Hepatocyte (in vitro differentiated cells): Measurements from ENCODE around the gene UHRF1.

Experiments used
- EZH2 ChIP-seq: fragments of 200-600 bp; sonication (generic); IDR thresholded peaks from 2 replicates; pipeline ENCODE4 v1.6.1; 2016; ENCODE audit warnings: antibody characterized with exemption, mild to moderate bottlenecking, borderline replicate concordance
- EZH2phosphoT487 ChIP-seq: fragments of 200-600 bp; sonication (generic); IDR thresholded peaks from one replicate; pipeline ENCODE4 v1.6.1; 2018; ENCODE audit warnings: antibody characterized with exemption, mild to moderate bottlenecking, low read depth, moderate library complexity; ENCODE audit not compliant: unreplicated experiment, severe bottlenecking
- TF ChIP-seq, protein P1 (sequence below): fragments of 200-600 bp; sonication (generic); IDR thresholded peaks from 2 replicates; pipeline ENCODE4 v1.5.1; 2016; ENCODE audit warnings: antibody characterized with exemption, mild to moderate bottlenecking; ENCODE audit not compliant: poor library complexity

DNA sequence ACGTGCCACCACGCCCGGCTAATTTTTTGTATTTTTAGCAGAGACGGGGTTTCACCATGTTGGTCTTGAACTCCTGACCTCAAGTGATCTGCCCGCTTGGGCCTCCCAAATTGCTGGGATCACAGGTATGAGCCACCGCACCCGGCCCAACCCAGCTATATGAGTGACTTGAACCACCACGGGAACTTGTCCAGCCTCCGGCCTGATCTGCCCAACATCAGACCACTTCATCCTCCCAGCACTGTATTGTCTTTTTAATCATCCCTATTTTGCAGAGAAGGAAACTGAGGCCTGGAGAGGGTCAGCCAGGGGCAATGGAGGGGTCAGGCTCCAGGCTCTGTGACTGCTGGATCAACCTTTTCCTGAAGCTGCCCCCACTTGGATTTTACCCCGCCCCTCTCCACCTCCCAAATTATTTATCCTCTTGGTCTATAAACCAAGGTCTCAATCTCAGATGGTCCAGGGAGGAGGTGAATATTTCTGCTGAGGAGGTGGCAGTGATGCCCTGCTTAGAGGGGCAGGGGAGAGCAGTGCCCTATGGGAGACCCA, 40.9 kb upstream of the UHRF1 start:
- TF ChIP-seq, protein P1, sequence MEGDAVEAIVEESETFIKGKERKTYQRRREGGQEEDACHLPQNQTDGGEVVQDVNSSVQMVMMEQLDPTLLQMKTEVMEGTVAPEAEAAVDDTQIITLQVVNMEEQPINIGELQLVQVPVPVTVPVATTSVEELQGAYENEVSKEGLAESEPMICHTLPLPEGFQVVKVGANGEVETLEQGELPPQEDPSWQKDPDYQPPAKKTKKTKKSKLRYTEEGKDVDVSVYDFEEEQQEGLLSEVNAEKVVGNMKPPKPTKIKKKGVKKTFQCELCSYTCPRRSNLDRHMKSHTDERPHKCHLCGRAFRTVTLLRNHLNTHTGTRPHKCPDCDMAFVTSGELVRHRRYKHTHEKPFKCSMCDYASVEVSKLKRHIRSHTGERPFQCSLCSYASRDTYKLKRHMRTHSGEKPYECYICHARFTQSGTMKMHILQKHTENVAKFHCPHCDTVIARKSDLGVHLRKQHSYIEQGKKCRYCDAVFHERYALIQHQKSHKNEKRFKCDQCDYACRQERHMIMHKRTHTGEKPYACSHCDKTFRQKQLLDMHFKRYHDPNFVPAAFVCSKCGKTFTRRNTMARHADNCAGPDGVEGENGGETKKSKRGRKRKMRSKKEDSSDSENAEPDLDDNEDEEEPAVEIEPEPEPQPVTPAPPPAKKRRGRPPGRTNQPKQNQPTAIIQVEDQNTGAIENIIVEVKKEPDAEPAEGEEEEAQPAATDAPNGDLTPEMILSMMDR, result no peak
- TF ChIP-seq EZH2 (no peak), EZH2phosphoT487 (no peak)
